Measurements from ENCODE around the gene PAX7. TPM values are rescaled to one million over a fixed set of nuclear protein-coding genes. Genes with fewer than 3 reads are reported as not detected.
A peak's percentile ranks its signal among the peaks of the same experiment; 100 is the strongest.

Gene PAX7
- total RNA-seq, 1 experiment from 2014 or later, result 0.24 TPM

DNA sequence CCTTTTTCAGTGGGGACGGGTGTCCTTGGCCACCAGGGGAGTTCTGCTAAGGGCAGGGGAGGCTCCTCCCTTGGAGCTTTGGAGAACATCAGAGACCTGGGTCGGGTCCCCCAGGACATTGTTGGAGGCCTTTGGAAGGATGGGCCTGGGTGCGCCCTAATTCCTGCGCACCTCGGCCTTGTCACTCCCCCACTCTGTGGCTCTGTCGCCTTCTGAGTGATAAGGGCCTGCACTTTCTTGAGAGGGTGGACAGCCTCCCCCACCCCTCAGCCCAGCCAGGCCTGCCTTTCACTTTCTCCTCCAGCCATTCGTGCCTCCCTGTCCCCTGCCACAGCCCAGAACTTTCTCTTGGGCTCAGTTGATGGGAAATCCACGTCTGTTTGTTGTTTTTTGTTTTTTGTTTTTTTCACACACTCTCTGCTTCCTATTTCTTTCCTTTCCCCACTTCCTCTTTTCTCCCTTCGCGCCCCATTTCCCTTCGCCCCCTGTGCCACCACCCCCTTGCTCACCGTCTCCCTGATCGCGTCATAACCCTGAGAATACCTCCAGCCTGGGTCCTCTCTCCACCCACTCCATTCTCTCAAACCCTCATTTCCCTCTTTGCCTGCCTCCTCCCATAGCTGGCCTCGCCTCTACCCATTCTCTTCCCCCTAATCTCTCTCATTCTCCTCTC lies 85.6 kb downstream of the PAX7 start:
- Mint-ChIP-seq H3K4me1 (peaks cover 9% of the 10 kb centered on the region), H3K36me3 (no peaks in the 10 kb centered on the region), H3K9me3 (no peaks in the 10 kb centered on the region), H3K27me3 (ENCODE audit: low read depth) (peaks cover 71% of the 10 kb centered on the region), H3K4me3 (peak overlapping the region; percentile 71), H3K27ac (no peak overlapping the region)
- ATAC-seq (peak; percentile 36), DNase-seq (ENCODE audit: low spot score) (no peak)
- TF ChIP-seq, protein P1, sequence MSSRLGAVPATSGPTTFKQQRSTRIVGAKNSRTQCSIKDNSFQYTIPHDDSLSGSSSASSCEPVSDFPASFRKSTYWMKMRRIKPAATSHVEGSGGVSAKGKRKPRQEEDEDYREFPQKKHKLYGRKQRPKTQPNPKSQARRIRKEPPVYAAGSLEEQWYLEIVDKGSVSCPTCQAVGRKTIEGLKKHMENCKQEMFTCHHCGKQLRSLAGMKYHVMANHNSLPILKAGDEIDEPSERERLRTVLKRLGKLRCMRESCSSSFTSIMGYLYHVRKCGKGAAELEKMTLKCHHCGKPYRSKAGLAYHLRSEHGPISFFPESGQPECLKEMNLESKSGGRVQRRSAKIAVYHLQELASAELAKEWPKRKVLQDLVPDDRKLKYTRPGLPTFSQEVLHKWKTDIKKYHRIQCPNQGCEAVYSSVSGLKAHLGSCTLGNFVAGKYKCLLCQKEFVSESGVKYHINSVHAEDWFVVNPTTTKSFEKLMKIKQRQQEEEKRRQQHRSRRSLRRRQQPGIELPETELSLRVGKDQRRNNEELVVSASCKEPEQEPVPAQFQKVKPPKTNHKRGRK (CRISPR knock-in tag; IDR thresholded peaks at IDR 0.05; ENCODE audit: borderline replicate concordance), result 0 out of 2 replicates have a peak, but pooled peaks have one; percentile 42
- no peak for TF ChIP-seq RELA (CRISPR knock-in tag; IDR thresholded peaks at IDR 0.05; ENCODE audit: borderline replicate concordance)
- ChIA-PET CTCF (interaction anchor here (0.5 to 2.3 kb wide), 5 partner anchors 79 to 1178 kb away, joined by 3 to 7 read pairs (median 4); no protein-coding TSS in a partner anchor), POLR2A (interaction anchor here (0.6 kb wide), 1 partner anchor 74 kb away, joined by 4 read pairs; no protein-coding TSS in a partner anchor)

GRCh38 chr1:18716785-18717678 lies 86.4 kb downstream of the PAX7 start:
- CTCF ChIA-PET, result interaction anchor here (0.5 to 2.3 kb wide), 6 partner anchors 9 to 158 kb away, joined by 3 to 7 read pairs (median 5); no protein-coding TSS in a partner anchor
- H3K27ac Mint-ChIP-seq, result no peak overlapping the region
- peak overlapping the region; percentile 71 for H3K4me3 Mint-ChIP-seq
- H3K36me3 Mint-ChIP-seq, result no peaks in the 10 kb centered on the region
- H3K9me3 Mint-ChIP-seq, result no peaks in the 10 kb centered on the region
- peaks cover 75% of the 10 kb centered on the region for H3K27me3 Mint-ChIP-seq (ENCODE audit: low read depth)
- DNase-seq (ENCODE audit: low spot score), result peak; percentile 32
- peaks cover 9% of the 10 kb centered on the region for H3K4me1 Mint-ChIP-seq
- peak; percentile 50 for ATAC-seq
- POLR2A ChIA-PET, result interaction anchor here (0.6 kb wide), 1 partner anchor 73 kb away, joined by 4 read pairs; no protein-coding TSS in a partner anchor
- TF ChIP-seq, protein P2, sequence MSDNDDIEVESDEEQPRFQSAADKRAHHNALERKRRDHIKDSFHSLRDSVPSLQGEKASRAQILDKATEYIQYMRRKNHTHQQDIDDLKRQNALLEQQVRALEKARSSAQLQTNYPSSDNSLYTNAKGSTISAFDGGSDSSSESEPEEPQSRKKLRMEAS (CRISPR knock-in tag; IDR thresholded peaks at IDR 0.05), result no peak
- TF ChIP-seq IRF2 (CRISPR knock-in tag; IDR thresholded peaks at IDR 0.05; ENCODE audit: borderline replicate concordance, low read depth) (no peak), TEAD4 (CRISPR knock-in tag; IDR thresholded peaks at IDR 0.05) (no peak), E2F5 (CRISPR knock-in tag; IDR thresholded peaks at IDR 0.05) (no peak), NR3C1 (CRISPR knock-in tag; conservative IDR thresholded peaks at IDR 0.05; ENCODE audit: low read depth) (no peak), PRDM15 (CRISPR knock-in tag; IDR thresholded peaks at IDR 0.05) (no peak), ZNF532 (CRISPR knock-in tag; IDR thresholded peaks at IDR 0.05; ENCODE audit: borderline replicate concordance) (no peak), TEAD1 (CRISPR knock-in tag; IDR thresholded peaks at IDR 0.05) (no peak)
- TF ChIP-seq, protein P3, sequence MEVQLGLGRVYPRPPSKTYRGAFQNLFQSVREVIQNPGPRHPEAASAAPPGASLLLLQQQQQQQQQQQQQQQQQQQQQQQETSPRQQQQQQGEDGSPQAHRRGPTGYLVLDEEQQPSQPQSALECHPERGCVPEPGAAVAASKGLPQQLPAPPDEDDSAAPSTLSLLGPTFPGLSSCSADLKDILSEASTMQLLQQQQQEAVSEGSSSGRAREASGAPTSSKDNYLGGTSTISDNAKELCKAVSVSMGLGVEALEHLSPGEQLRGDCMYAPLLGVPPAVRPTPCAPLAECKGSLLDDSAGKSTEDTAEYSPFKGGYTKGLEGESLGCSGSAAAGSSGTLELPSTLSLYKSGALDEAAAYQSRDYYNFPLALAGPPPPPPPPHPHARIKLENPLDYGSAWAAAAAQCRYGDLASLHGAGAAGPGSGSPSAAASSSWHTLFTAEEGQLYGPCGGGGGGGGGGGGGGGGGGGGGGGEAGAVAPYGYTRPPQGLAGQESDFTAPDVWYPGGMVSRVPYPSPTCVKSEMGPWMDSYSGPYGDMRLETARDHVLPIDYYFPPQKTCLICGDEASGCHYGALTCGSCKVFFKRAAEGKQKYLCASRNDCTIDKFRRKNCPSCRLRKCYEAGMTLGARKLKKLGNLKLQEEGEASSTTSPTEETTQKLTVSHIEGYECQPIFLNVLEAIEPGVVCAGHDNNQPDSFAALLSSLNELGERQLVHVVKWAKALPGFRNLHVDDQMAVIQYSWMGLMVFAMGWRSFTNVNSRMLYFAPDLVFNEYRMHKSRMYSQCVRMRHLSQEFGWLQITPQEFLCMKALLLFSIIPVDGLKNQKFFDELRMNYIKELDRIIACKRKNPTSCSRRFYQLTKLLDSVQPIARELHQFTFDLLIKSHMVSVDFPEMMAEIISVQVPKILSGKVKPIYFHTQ (CRISPR knock-in tag; IDR thresholded peaks at IDR 0.05), result no peak
- TF ChIP-seq, protein P4, sequence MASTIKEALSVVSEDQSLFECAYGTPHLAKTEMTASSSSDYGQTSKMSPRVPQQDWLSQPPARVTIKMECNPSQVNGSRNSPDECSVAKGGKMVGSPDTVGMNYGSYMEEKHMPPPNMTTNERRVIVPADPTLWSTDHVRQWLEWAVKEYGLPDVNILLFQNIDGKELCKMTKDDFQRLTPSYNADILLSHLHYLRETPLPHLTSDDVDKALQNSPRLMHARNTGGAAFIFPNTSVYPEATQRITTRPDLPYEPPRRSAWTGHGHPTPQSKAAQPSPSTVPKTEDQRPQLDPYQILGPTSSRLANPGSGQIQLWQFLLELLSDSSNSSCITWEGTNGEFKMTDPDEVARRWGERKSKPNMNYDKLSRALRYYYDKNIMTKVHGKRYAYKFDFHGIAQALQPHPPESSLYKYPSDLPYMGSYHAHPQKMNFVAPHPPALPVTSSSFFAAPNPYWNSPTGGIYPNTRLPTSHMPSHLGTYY (CRISPR knock-in tag; IDR thresholded peaks at IDR 0.05), result no peak
- TF ChIP-seq, protein P5, sequence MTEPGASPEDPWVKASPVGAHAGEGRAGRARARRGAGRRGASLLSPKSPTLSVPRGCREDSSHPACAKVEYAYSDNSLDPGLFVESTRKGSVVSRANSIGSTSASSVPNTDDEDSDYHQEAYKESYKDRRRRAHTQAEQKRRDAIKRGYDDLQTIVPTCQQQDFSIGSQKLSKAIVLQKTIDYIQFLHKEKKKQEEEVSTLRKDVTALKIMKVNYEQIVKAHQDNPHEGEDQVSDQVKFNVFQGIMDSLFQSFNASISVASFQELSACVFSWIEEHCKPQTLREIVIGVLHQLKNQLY (CRISPR knock-in tag; IDR thresholded peaks at IDR 0.05), result no peak
